ENCODE results near the gene SPATA31A5. TPM values are rescaled to one million over a fixed set of nuclear protein-coding genes. Genes with fewer than 3 reads are reported as not detected.
"Not testable (repeated sequence)": the region's sequence is repeated elsewhere in the genome, so short reads cannot be mapped to it uniquely, and the experiment has no call there.

SPATA31A5 gene
- total RNA-seq: not detected

DNA sequence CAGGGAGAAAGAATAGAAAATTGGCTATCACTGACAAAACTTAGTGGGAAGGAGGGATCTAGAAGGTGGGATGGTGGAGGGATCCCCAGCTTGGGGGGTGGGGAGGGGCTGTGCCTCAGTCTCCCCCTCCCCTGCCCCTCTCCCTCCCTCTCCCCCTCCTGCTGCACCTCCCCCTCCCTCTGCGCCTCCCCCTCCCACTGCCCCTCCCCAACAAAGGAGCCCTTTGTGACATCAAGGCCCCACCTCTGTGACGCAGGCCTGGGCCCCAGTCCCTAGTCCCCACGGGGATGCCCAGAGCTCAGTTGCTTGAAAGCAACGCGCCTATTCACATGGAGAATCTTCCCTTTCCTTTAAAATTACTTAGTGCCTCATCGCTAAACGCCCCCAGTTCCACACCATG, at the start of gene SPATA31A5:
TSS of gene SPATA31A5 (plus strand) at position 301 of the 400 bp plus-strand sequence. CDS start at position 330, 29 bp downstream.
- DNase-seq (ENCODE audit: low spot score); ATAC-seq: not testable (repeated sequence)

DNA sequence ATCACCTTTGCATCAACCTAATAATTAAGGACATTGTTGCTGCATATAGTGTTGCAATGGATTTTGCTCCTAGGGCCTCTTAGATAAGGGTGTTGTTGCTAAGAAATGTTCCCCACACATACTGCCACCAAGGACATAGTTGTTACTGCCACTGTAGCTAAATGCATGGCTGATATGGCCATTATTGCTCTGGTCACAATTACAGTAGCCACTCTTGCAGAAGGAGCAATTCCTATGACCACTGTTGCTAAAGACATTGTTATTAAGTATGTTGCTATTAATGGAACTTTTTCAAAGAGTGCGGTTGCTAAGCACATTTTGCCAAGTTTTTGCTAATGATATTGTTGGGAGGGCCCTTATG, 48.8 kb downstream of the SPATA31A5 start:
- DNase-seq (ENCODE audit: low spot score); ATAC-seq: not testable (repeated sequence)

DNA sequence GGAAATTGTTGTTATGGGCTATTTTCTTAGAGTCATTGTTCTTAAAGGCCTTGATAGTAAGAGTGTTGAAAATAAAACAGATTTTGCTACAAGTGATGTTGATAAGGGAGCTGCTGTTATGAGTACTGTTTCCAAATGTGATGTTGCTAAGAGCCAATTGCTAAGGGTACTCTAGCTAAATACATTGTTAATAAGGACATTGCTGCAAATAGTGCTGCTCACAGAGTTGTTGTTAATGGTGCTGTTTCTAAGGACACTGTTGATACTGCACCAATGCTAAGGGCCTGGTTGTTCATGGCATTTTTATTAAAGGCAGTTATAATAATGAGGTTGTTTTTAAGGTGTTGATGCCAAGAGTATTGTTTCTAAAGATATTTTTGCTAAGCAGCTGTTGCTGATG, 52.2 kb downstream of the SPATA31A5 start:
- ATAC-seq; DNase-seq (ENCODE audit: low spot score): not testable (repeated sequence)
